ENCODE results near the gene STX18.
"Not testable (repeated sequence)": the region's sequence is repeated elsewhere in the genome, so short reads cannot be mapped to it uniquely, and the experiment has no call there.

The STX18 gene

GRCh38 chr4:4554234-4554633, 12.4 kb upstream of the STX18 start:
- DNase-seq (ENCODE audit: low read depth) = no peak

- not testable (repeated sequence) for DNase-seq (ENCODE audit: low read depth)
Measured at GRCh38 chr4:4552042-4552441, 10.2 kb upstream of the STX18 start.

- not testable (repeated sequence) for DNase-seq (ENCODE audit: low read depth)
Measured at GRCh38 chr4:4550161-4550560, 8.3 kb upstream of the STX18 start.

GRCh38 chr4:4549534-4549933, 7.7 kb upstream of the STX18 start:
- no peak for DNase-seq (ENCODE audit: low read depth)

GRCh38 chr4:4542774-4543485, 1.1 kb upstream of the STX18 start:
- no peak for DNase-seq (ENCODE audit: low read depth)

GRCh38 chr4:4541040-4541631, 712 bp downstream of the STX18 start:
- peak; percentile 0 for DNase-seq (ENCODE audit: low read depth)

GRCh38 chr4:4539481-4539880, 2.4 kb downstream of the STX18 start:
- DNase-seq (ENCODE audit: low read depth) = no peak

- no peak for DNase-seq (ENCODE audit: low read depth)
Measured at GRCh38 chr4:4535590-4535989, 6.3 kb downstream of the STX18 start.

GRCh38 chr4:4534515-4535145, 7.2 kb downstream of the STX18 start:
- DNase-seq (ENCODE audit: low read depth) = no peak

- DNase-seq (ENCODE audit: low read depth) = no peak
Measured at GRCh38 chr4:4533461-4534169, 8.2 kb downstream of the STX18 start.

- DNase-seq (ENCODE audit: low read depth) = no peak
Measured at GRCh38 chr4:4532371-4533154, 9.3 kb downstream of the STX18 start.

GRCh38 chr4:4529392-4529791, 12.5 kb downstream of the STX18 start:
- DNase-seq (ENCODE audit: low read depth) = no peak

- no peak for DNase-seq (ENCODE audit: low read depth)
Measured at GRCh38 chr4:4526401-4526800, 15.4 kb downstream of the STX18 start.

GRCh38 chr4:4524364-4524763, 17.5 kb downstream of the STX18 start:
- DNase-seq (ENCODE audit: low read depth) = no peak

GRCh38 chr4:4521731-4522130, 20.1 kb downstream of the STX18 start:
- DNase-seq (ENCODE audit: low read depth) = no peak

GRCh38 chr4:4521136-4521535, 20.7 kb downstream of the STX18 start:
- DNase-seq (ENCODE audit: low read depth) = no peak

GRCh38 chr4:4519297-4519894, 22.5 kb downstream of the STX18 start:
- DNase-seq (ENCODE audit: low read depth) = no peak

- no peak for DNase-seq (ENCODE audit: low read depth)
Measured at GRCh38 chr4:4518747-4519146, 23.1 kb downstream of the STX18 start.

- DNase-seq (ENCODE audit: low read depth) = no peak
Measured at GRCh38 chr4:4514786-4515185, 27.1 kb downstream of the STX18 start.

GRCh38 chr4:4512282-4512681, 29.6 kb downstream of the STX18 start:
- no peak for DNase-seq (ENCODE audit: low read depth)

GRCh38 chr4:4510641-4511040, 31.2 kb downstream of the STX18 start:
- not testable (repeated sequence) for DNase-seq (ENCODE audit: low read depth)

- no peak for DNase-seq (ENCODE audit: low read depth)
Measured at GRCh38 chr4:4509521-4509920, 32.3 kb downstream of the STX18 start.
